ACHN (cell line): ENCODE data around the gene PCCA.
"Not testable (repeated sequence)": the region's sequence is repeated elsewhere in the genome, so short reads cannot be mapped to it uniquely, and the experiment has no call there.

Experiments used
- DNase-seq: peaks from one replicate; pipeline ENCODE4 v3.0.0-alpha.2; 2015
- in situ Hi-C: cut with HindIII; loops from 2 replicates; pipeline ENCODE4 v1.10.0; 2017; ENCODE audit warnings: low sequenced_read_pairs, low pct_ligation_motif_present, low pct_unique_long_range_greater_than_20kb

The PCCA gene

GRCh38 chr13:100547791-100548201, 458.9 kb downstream of the PCCA start:
- no peak for DNase-seq
- in situ Hi-C loops: no loop called here

GRCh38 chr13:100549316-100549715, 460.4 kb downstream of the PCCA start:
- in situ Hi-C loops: no loop called here
- no peak for DNase-seq

- in situ Hi-C loops: no loop called here
- no peak for DNase-seq
Measured at GRCh38 chr13:100552755-100553154, 463.9 kb downstream of the PCCA start.

GRCh38 chr13:100559886-100560285, 471.0 kb downstream of the PCCA start:
- in situ Hi-C loops: no loop called here
- no peak for DNase-seq

GRCh38 chr13:100560498-100561157, 471.7 kb downstream of the PCCA start:
- DNase-seq: no peak
- in situ Hi-C loops: no loop called here

- in situ Hi-C loops: no loop called here
- no peak for DNase-seq
Measured at GRCh38 chr13:100561158-100561499, 472.2 kb downstream of the PCCA start.

GRCh38 chr13:100561599-100562204, 472.8 kb downstream of the PCCA start:
- in situ Hi-C loops: no loop called here
- no peak for DNase-seq

GRCh38 chr13:100563779-100564178, 474.9 kb downstream of the PCCA start:
- DNase-seq: no peak
- in situ Hi-C loops: no loop called here

- DNase-seq: no peak
- in situ Hi-C loops: no loop called here
Measured at GRCh38 chr13:100564444-100565223, 475.7 kb downstream of the PCCA start.

GRCh38 chr13:100565286-100565685, 476.4 kb downstream of the PCCA start:
- in situ Hi-C loops: no loop called here
- DNase-seq: no peak

- in situ Hi-C loops: no loop called here
- no peak for DNase-seq
Measured at GRCh38 chr13:100566543-100566942, 477.6 kb downstream of the PCCA start.

GRCh38 chr13:100573121-100573520, 484.2 kb downstream of the PCCA start:
- in situ Hi-C loops: no loop called here
- peak; percentile 72 for DNase-seq

GRCh38 chr13:100577239-100577638, 488.3 kb downstream of the PCCA start:
- in situ Hi-C loops, DNase-seq: not testable (repeated sequence)
